Measurements from ENCODE around the gene RBPJL. TPM values are rescaled to one million over a fixed set of nuclear protein-coding genes. Genes with fewer than 3 reads are reported as not detected.

RBPJL gene
- total and polyA plus RNA-seq, 2 experiments from 2014 or later, result not detected

- Histone ChIP-seq H2AFZ (no peak overlapping the region), H3K27me3 (no peaks in the 10 kb centered on the region), H3K36me3 (replicated peaks; ENCODE audit: insufficient read depth, low read depth) (no peaks in the 10 kb centered on the region), H3K4me1 (ENCODE audit: insufficient read depth) (peaks cover 3% of the 10 kb centered on the region), H3K27ac (no peak overlapping the region), H4K20me1 (ENCODE audit: insufficient read depth, poor library complexity, severe bottlenecking) (no peaks in the 10 kb centered on the region), H3K4me2 (no peak overlapping the region), H3K9me3 (ENCODE audit: low read depth) (no peaks in the 10 kb centered on the region), H3K9me2 (replicated peaks; ENCODE audit: insufficient read depth) (no peaks in the 10 kb centered on the region), H3K4me3 (no peak overlapping the region), H3K79me2 (no peaks in the 10 kb centered on the region)
- DNase-seq (ENCODE audit: low spot score), result no peak
- 86% methylated on average over 2 of the region's 2 CpGs for WGBS (ENCODE audit: low lambda C conversion rate, missing lambda C conversion rate)
- TF ChIP-seq EZH2 (IDR thresholded peaks at IDR 0.05; ENCODE audit: borderline replicate concordance) (no peak), EZH2phosphoT487 (IDR thresholded peaks at IDR 0.05; ENCODE audit: low read depth, severe bottlenecking, unreplicated experiment) (no peak), CTCF (IDR thresholded peaks at IDR 0.05; ENCODE audit: poor library complexity) (no peak)
Measured at GRCh38 chr20:45318948-45319347, 12.3 kb downstream of the RBPJL start.

GRCh38 chr20:45320948-45321595 lies 14.4 kb downstream of the RBPJL start:
- H3K79me2 ChIP-seq, result no peaks in the 10 kb centered on the region
- H3K27me3 ChIP-seq, result no peaks in the 10 kb centered on the region
- peaks cover 3% of the 10 kb centered on the region for H3K4me1 ChIP-seq (ENCODE audit: insufficient read depth)
- H3K36me3 ChIP-seq (replicated peaks; ENCODE audit: insufficient read depth, low read depth), result no peaks in the 10 kb centered on the region
- H3K4me3 ChIP-seq, result no peak overlapping the region
- H3K4me2 ChIP-seq, result no peak overlapping the region
- no peak for TF ChIP-seq CTCF (IDR thresholded peaks at IDR 0.05; ENCODE audit: poor library complexity)
- TF ChIP-seq EZH2phosphoT487 (IDR thresholded peaks at IDR 0.05; ENCODE audit: low read depth, severe bottlenecking, unreplicated experiment), result no peak
- TF ChIP-seq EZH2 (IDR thresholded peaks at IDR 0.05; ENCODE audit: borderline replicate concordance), result no peak
- H3K9me2 ChIP-seq (replicated peaks; ENCODE audit: insufficient read depth), result no peaks in the 10 kb centered on the region
- WGBS (ENCODE audit: low lambda C conversion rate, missing lambda C conversion rate), result 73% methylated on average over 5 of the region's 5 CpGs
- no peaks in the 10 kb centered on the region for H4K20me1 ChIP-seq (ENCODE audit: insufficient read depth, poor library complexity, severe bottlenecking)
- no peak overlapping the region for H2AFZ ChIP-seq
- no peak for DNase-seq (ENCODE audit: low spot score)
- no peak overlapping the region for H3K27ac ChIP-seq
- no peaks in the 10 kb centered on the region for H3K9me3 ChIP-seq (ENCODE audit: low read depth)

- no peaks in the 10 kb centered on the region for H3K9me3 ChIP-seq (ENCODE audit: low read depth)
- no peaks in the 10 kb centered on the region for H4K20me1 ChIP-seq (ENCODE audit: insufficient read depth, poor library complexity, severe bottlenecking)
- DNase-seq (ENCODE audit: low spot score), result peak; percentile 65
- no peak overlapping the region for H2AFZ ChIP-seq
- H3K79me2 ChIP-seq, result no peaks in the 10 kb centered on the region
- no peak for TF ChIP-seq EZH2phosphoT487 (IDR thresholded peaks at IDR 0.05; ENCODE audit: low read depth, severe bottlenecking, unreplicated experiment)
- TF ChIP-seq CTCF (IDR thresholded peaks at IDR 0.05; ENCODE audit: poor library complexity), result peak; percentile 52
- H3K4me2 ChIP-seq, result no peak overlapping the region
- no peak overlapping the region for H3K4me3 ChIP-seq
- H3K36me3 ChIP-seq (replicated peaks; ENCODE audit: insufficient read depth, low read depth), result no peaks in the 10 kb centered on the region
- WGBS (ENCODE audit: low lambda C conversion rate, missing lambda C conversion rate), result 48% methylated on average over 7 of the region's 7 CpGs
- no peaks in the 10 kb centered on the region for H3K27me3 ChIP-seq
- H3K27ac ChIP-seq, result no peak overlapping the region
- peaks cover 3% of the 10 kb centered on the region for H3K4me1 ChIP-seq (ENCODE audit: insufficient read depth)
- H3K9me2 ChIP-seq (replicated peaks; ENCODE audit: insufficient read depth), result no peaks in the 10 kb centered on the region
Measured at GRCh38 chr20:45322952-45323383, 16.3 kb downstream of the RBPJL start.
